MCF 10A (cell line): Measurements from ENCODE around the gene PLOD1. TPM values are rescaled to one million over a fixed set of nuclear protein-coding genes. Genes with fewer than 3 reads are reported as not detected.
A peak's percentile ranks its signal among the peaks of the same experiment; 100 is the strongest.

Experiments used
- BruUV-seq: library from RNA; stranded (reverse); fragments of 400-500 nt; replicated peaks from 2 replicates; lab custom pipeline; 2021; lab: Mats Ljungman, UMichigan
- CTCF ChIA-PET: fragments of 300-600 bp; sonication (Branson Sonifier 250); formaldehyde crosslinking; extraction: SDS; loops from one replicate; lab custom pipeline; 2021; ENCODE audit warnings: antibody characterized with exemption, inconsistent platforms; lab: Yijun Ruan, JAX
- POLR2A ChIA-PET: fragments of 300-600, 350-650 bp; sonication (Branson Sonifier 250); formaldehyde crosslinking; extraction: SDS; loops from one replicate; lab custom pipeline; 2020; ENCODE audit warnings: antibody characterized with exemption, inconsistent platforms; lab: Yijun Ruan, JAX
- DNase-seq: peaks from one replicate; pipeline ENCODE4 v3.0.0-alpha.2; 2018; ENCODE audit not compliant: unreplicated experiment
- H3K27ac Mint-ChIP-seq: one replicate; pipeline ENCODE4 v1.8.0; 2022; ENCODE audit warnings: mild to moderate bottlenecking, low read depth, mixed read lengths; ENCODE audit not compliant: unreplicated experiment
- H3K27me3 Mint-ChIP-seq: one replicate; pipeline ENCODE4 v1.8.0; 2022; ENCODE audit warnings: mixed read lengths; ENCODE audit not compliant: insufficient read depth, unreplicated experiment
- H3K36me3 Mint-ChIP-seq: one replicate; pipeline ENCODE4 v1.8.0; 2022; ENCODE audit warnings: mild to moderate bottlenecking, moderate library complexity, mixed read lengths; ENCODE audit not compliant: insufficient read depth, unreplicated experiment
- H3K4me1 Mint-ChIP-seq: one replicate; pipeline ENCODE4 v1.8.0; 2022; ENCODE audit warnings: mixed read lengths; ENCODE audit not compliant: insufficient read depth, unreplicated experiment
- H3K4me3 Mint-ChIP-seq: one replicate; pipeline ENCODE4 v1.8.0; 2022; ENCODE audit warnings: mild to moderate bottlenecking, moderate library complexity, mixed read lengths; ENCODE audit not compliant: unreplicated experiment
- H3K9me3 Mint-ChIP-seq: one replicate; pipeline ENCODE4 v1.8.0; 2022; ENCODE audit warnings: mixed read lengths; ENCODE audit not compliant: unreplicated experiment
- intact Hi-C: fragments of 100-400 bp; cut with micrococcal nuclease; formaldehyde crosslinking; loops from 2 replicates; pipeline ENCODE4 v1.14.1; 2022
- total RNA-seq: library from RNA; stranded (reverse); gene quantifications from 2 replicates; pipeline ENCODE4 v1.2.3, GENCODE V29; 2022
- TF ChIP-seq, protein P1 (sequence below): fragments of 200-600 bp; IDR thresholded peaks from one replicate; pipeline ENCODE4 v1.8.0; 2022; ENCODE audit warnings: antibody characterized with exemption, mild to moderate bottlenecking; ENCODE audit not compliant: unreplicated experiment

Gene PLOD1
- total RNA-seq, 1 experiment from 2014 or later = 48.2 TPM

DNA sequence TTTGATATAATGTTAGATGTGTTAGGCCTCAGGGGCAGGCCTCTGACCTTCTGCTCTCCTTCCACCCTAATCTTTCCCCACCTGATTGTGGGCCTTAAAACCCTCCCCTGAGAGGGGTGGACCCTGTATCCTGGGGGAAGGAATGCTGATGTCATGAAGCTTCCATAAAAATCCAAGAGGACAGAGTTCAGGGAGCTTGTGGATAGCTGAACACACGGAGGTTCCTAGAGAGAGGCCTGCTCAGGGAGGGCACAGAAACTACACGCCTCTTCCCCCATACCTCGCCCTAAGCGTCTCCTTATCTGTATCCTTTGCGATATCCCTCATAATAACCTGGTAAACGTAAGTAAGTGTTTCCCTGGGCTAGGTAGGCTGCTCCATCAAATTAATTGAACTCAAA is 50.1 kb downstream of the PLOD1 start:
- no peak overlapping the region for H3K27ac Mint-ChIP-seq

DNA sequence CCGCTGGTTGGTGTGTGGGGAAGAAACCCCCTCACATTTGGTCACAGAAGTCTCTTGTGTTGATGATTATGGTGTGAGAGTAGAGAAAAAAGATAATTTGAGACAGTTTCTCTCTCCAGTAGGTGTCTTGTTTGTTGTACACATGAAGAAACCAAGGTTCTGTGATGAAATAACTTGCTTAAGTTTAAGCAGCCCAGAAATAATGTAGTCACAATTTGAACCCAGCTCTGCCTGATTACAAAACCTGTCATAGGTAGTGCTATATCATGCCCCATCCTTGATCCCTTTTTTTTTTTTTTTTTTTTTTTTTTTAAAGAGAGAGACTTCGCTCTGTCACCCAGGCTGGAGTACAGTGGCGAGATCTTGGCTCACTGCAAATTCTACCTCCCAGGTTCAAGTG is 50.7 kb downstream of the PLOD1 start:
- TF ChIP-seq, protein P1, sequence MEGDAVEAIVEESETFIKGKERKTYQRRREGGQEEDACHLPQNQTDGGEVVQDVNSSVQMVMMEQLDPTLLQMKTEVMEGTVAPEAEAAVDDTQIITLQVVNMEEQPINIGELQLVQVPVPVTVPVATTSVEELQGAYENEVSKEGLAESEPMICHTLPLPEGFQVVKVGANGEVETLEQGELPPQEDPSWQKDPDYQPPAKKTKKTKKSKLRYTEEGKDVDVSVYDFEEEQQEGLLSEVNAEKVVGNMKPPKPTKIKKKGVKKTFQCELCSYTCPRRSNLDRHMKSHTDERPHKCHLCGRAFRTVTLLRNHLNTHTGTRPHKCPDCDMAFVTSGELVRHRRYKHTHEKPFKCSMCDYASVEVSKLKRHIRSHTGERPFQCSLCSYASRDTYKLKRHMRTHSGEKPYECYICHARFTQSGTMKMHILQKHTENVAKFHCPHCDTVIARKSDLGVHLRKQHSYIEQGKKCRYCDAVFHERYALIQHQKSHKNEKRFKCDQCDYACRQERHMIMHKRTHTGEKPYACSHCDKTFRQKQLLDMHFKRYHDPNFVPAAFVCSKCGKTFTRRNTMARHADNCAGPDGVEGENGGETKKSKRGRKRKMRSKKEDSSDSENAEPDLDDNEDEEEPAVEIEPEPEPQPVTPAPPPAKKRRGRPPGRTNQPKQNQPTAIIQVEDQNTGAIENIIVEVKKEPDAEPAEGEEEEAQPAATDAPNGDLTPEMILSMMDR = no peak
- ChIA-PET CTCF (interaction anchor here (0.6 to 0.9 kb wide), 2 partner anchors 147 to 1038 kb away, joined by 3 to 4 read pairs; no protein-coding TSS in a partner anchor), POLR2A (interaction anchor here (0.6 kb wide), 1 partner anchor 847 kb away, joined by 3 read pairs; no protein-coding TSS in a partner anchor)
- Mint-ChIP-seq H3K27me3 (no peaks in the 10 kb centered on the region), H3K4me1 (peaks cover 22% of the 10 kb centered on the region), H3K4me3 (no peak overlapping the region), H3K9me3 (no peaks in the 10 kb centered on the region), H3K27ac (no peak overlapping the region), H3K36me3 (peaks cover 81% of the 10 kb centered on the region)
- intact Hi-C loops = no loop called here
- no TSS peak for BruUV-seq
- DNase-seq = no peak

More for the DNA sequence above, 50.1 kb downstream of the PLOD1 start:
- intact Hi-C loops = no loop called here
- CTCF ChIA-PET = interaction anchor here (0.6 kb wide), 2 partner anchors 17 to 1037 kb away, joined by 3 to 4 read pairs; no protein-coding TSS in a partner anchor
- Mint-ChIP-seq H3K4me3 (no peak overlapping the region), H3K9me3 (no peaks in the 10 kb centered on the region), H3K4me1 (peaks cover 26% of the 10 kb centered on the region), H3K36me3 (peaks cover 77% of the 10 kb centered on the region), H3K27me3 (no peaks in the 10 kb centered on the region)
- TF ChIP-seq, protein P1 = no peak
- POLR2A ChIA-PET = interaction anchor here (1.4 to 7.1 kb wide), 2 partner anchors 34 to 75 kb away, joined by 3 to 180 read pairs; partner anchors contain the start of gene MIIP
- DNase-seq = no peak
- BruUV-seq = no TSS peak

DNA sequence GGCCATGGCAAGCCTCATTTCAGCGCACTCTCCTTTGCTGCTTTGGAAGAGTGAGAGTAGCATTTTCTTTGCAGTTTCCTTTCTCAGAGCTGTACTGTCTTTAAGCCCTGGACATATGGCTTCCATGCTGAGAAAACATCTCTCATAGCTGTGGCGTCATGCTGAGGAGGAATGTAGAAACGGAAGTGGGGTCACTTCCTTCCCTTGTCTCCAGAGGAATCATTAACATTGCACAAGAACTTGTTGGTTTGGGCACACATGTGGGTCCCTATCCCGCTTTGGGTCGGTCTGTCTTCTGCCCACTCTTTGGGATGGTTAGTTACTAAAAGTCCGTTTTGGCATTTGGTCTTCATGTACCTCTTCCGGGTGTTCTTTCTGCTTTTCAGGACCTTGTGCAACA is 51.3 kb downstream of the PLOD1 start:
- H3K4me1 Mint-ChIP-seq = peaks cover 22% of the 10 kb centered on the region
- no peaks in the 10 kb centered on the region for H3K9me3 Mint-ChIP-seq
- BruUV-seq = no TSS peak
- H3K27me3 Mint-ChIP-seq = no peaks in the 10 kb centered on the region
- H3K36me3 Mint-ChIP-seq = peaks cover 88% of the 10 kb centered on the region
- H3K4me3 Mint-ChIP-seq = no peak overlapping the region
- TF ChIP-seq, protein P1 = no peak
- no peak for DNase-seq
- POLR2A ChIA-PET = interaction anchor here (0.6 kb wide), 1 partner anchor 848 kb away, joined by 3 read pairs; no protein-coding TSS in a partner anchor
- CTCF ChIA-PET = interaction anchor here (0.9 kb wide), 1 partner anchor 148 kb away, joined by 4 read pairs; no protein-coding TSS in a partner anchor
- H3K27ac Mint-ChIP-seq = peak overlapping the region; percentile 47
- intact Hi-C loops = no loop called here

DNA sequence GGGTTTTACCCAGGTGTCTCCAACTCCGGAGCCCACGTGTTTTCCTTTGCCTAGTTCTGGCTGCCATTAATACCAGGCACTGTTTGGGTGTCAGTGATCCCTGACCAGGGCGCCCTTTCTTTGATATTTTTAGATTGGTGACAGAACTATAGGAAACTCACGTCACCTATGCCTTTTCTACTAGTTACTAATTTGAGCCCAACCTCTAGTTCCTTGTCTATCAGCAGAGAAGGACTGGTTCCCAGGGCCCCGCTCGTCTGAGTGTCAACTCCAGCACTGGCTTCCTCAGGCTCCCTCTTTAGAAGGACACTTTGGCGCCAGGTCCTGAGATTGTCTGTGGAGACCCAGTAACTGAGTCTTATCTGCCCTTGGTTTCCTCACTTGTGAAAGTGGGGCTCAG is 55.2 kb downstream of the PLOD1 start:
- H3K4me1 Mint-ChIP-seq = peaks cover 4% of the 10 kb centered on the region

More for the DNA sequence above, 55.2 kb downstream of the PLOD1 start:
- no peak for DNase-seq
- TF ChIP-seq, protein P1 = no peak
- Mint-ChIP-seq H3K36me3 (peaks cover 87% of the 10 kb centered on the region), H3K27me3 (no peaks in the 10 kb centered on the region), H3K27ac (no peak overlapping the region), H3K4me3 (no peak overlapping the region), H3K9me3 (no peaks in the 10 kb centered on the region)
- intact Hi-C loops = no loop called here
- CTCF ChIA-PET = no interaction called here
- POLR2A ChIA-PET = interaction anchor here (1.1 to 1.2 kb wide), 2 partner anchors 8 to 13 kb away, joined by 4 read pairs; no protein-coding TSS in a partner anchor
- no TSS peak for BruUV-seq
